OCI-LY7 (cell line): ENCODE results near the gene SDHAF3. TPM values are rescaled to one million over a fixed set of nuclear protein-coding genes. Genes with fewer than 3 reads are reported as not detected.
A peak's percentile ranks its signal among the peaks of the same experiment; 100 is the strongest.

Experiments used
- BruUV-seq: library from RNA; stranded (reverse); fragments of 400-500 nt; replicated peaks from 2 replicates; lab custom pipeline; 2021; lab: Mats Ljungman, UMichigan
- CTCF ChIA-PET: fragments of 300-600 bp; sonication (Branson Sonifier 250); formaldehyde crosslinking; loops from one replicate; lab custom pipeline; 2022; ENCODE audit warnings: antibody characterized with exemption; ENCODE audit not compliant: unreplicated experiment; lab: Charles Lee
- POLR2A ChIA-PET: fragments of 300-600 bp; sonication (Branson Sonifier 250); formaldehyde crosslinking; loops from one replicate; lab custom pipeline; 2022; ENCODE audit warnings: antibody characterized with exemption; lab: Charles Lee
- DNase-seq: peaks from one replicate; pipeline ENCODE4 v3.0.0-alpha.2; 2015; ENCODE audit warnings: low spot score
- H2AFZ ChIP-seq: fragments of 200-600 bp; sonication (generic), shearing (Covaris generic); 2 replicates; pipeline ENCODE4 v1.6.1; 2014; ENCODE audit warnings: mild to moderate bottlenecking, antibody characterized with exemption, low read length, moderate library complexity
- H3K27ac ChIP-seq: fragments of 200-600 bp; sonication (generic); 2 replicates; pipeline ENCODE4 v1.5.1; 2014; ENCODE audit warnings: mixed run types, low read depth, mild to moderate bottlenecking, moderate library complexity, low read length, inconsistent platforms; ENCODE audit not compliant: poor library complexity, severe bottlenecking
- H3K36me3 ChIP-seq: fragments of 200-600 bp; sonication (generic); 2 replicates; pipeline ENCODE4 v1.6.1; 2014; ENCODE audit warnings: mild to moderate bottlenecking, antibody characterized with exemption, low read length, moderate library complexity, mixed read lengths; ENCODE audit not compliant: insufficient read depth
- H3K4me1 ChIP-seq: fragments of 200-600 bp; sonication (generic); 2 replicates; pipeline ENCODE4 v1.5.1; 2014; ENCODE audit warnings: mild to moderate bottlenecking, low read length; ENCODE audit not compliant: insufficient read depth, poor library complexity, severe bottlenecking
- H3K4me2 ChIP-seq: fragments of 200-600 bp; sonication (generic); 2 replicates; pipeline ENCODE4 v1.6.1; 2014; ENCODE audit warnings: mild to moderate bottlenecking, low read length
- H3K4me3 ChIP-seq: fragments of 200-600 bp; sonication (generic); 2 replicates; pipeline ENCODE4 v1.5.1; 2014; ENCODE audit warnings: mild to moderate bottlenecking, low read depth, low read length; ENCODE audit not compliant: poor library complexity, severe bottlenecking
- H3K79me2 ChIP-seq: fragments of 200-600 bp; sonication (generic); 2 replicates; pipeline ENCODE4 v1.6.1; 2016; ENCODE audit warnings: low read depth, mild to moderate bottlenecking, low read length, moderate library complexity, mixed read lengths; ENCODE audit not compliant: insufficient read depth
- H3K9me2 ChIP-seq: fragments of 200-600 bp; sonication (generic); 2 replicates; pipeline ENCODE4 v1.6.1; 2016; ENCODE audit warnings: mild to moderate bottlenecking, low read length, mixed read lengths; ENCODE audit not compliant: insufficient read depth
- H3K9me3 ChIP-seq: fragments of 200-600 bp; sonication (generic); 2 replicates; pipeline ENCODE4 v1.6.1; 2014; ENCODE audit warnings: mild to moderate bottlenecking, mixed run types, low read length, mixed read lengths
- H4K20me1 ChIP-seq: fragments of 200-600 bp; sonication (generic); 2 replicates; pipeline ENCODE4 v1.6.1; 2014; ENCODE audit warnings: mild to moderate bottlenecking, antibody characterized with exemption, low read length, moderate library complexity, mixed read lengths; ENCODE audit not compliant: insufficient read depth
- CTCF ChIP-seq: fragments of 200-600 bp; sonication (generic); conservative IDR thresholded peaks from 2 replicates; pipeline ENCODE4 v1.5.1; 2014; ENCODE audit warnings: mild to moderate bottlenecking, antibody characterized with exemption, low read length, moderate library complexity, mixed read lengths
- EZH2phosphoT487 ChIP-seq: fragments of 200-600 bp; sonication (generic); IDR thresholded peaks from 2 replicates; pipeline ENCODE4 v1.6.1; 2018; ENCODE audit warnings: low read depth, borderline replicate concordance, mild to moderate bottlenecking, mixed run types, antibody characterized with exemption, low read length, moderate library complexity, mixed read lengths
- intact Hi-C: fragments of 100-400 bp; cut with micrococcal nuclease; formaldehyde crosslinking; loops from one replicate; pipeline ENCODE4 v1.10.0; 2022; ENCODE audit not compliant: unreplicated experiment
- total RNA-seq, 2 experiments: library from RNA; depleted of rRNA in 1 of 2; stranded (reverse); fragments of >200 nt in 1 of 2; shearing (Covaris generic) in 1 of 2; gene quantifications; 2 replicates each; pipeline ENCODE4 v1.2.3, GENCODE V29; 2014 to 2022

Gene SDHAF3
- total RNA-seq, 2 experiments from 2014 or later = 27.9 to 30.6 TPM

GRCh38 chr7:97116308-97116707, 1.2 kb upstream of the SDHAF3 start:
- no peak for TF ChIP-seq CTCF
- no peak for TF ChIP-seq EZH2phosphoT487
- peaks cover 35% of the 10 kb centered on the region for H3K79me2 ChIP-seq
- H4K20me1 ChIP-seq = no peaks in the 10 kb centered on the region
- peaks cover 28% of the 10 kb centered on the region for H3K4me1 ChIP-seq
- H3K9me2 ChIP-seq = no peaks in the 10 kb centered on the region
- H3K9me3 ChIP-seq = peaks cover 12% of the 10 kb centered on the region; the same call in 1 of the 2 replicates
- ChIA-PET CTCF (no interaction called here), POLR2A (interaction anchor here (0.6 to 1.9 kb wide), 8 partner anchors 9 to 756 kb away, joined by 3 to 6 read pairs (median 3); no protein-coding TSS in a partner anchor)
- H3K27ac ChIP-seq = peak overlapping the region; percentile 76
- H3K36me3 ChIP-seq = peaks cover 18% of the 10 kb centered on the region
- intact Hi-C loops = loop anchor here (5.0 to 10.0 kb wide), 3 partner anchors 412 to 1136 kb away; partner anchors contain the start of genes SEM1 and TECPR1
- peak overlapping the region; percentile 78 for H3K4me3 ChIP-seq
- H2AFZ ChIP-seq = peak overlapping the region; percentile 96; the same call in 1 of the 2 replicates
- H3K4me2 ChIP-seq = peak overlapping the region; percentile 63
- peak; percentile 81 for DNase-seq
- BruUV-seq = no TSS peak

DNA sequence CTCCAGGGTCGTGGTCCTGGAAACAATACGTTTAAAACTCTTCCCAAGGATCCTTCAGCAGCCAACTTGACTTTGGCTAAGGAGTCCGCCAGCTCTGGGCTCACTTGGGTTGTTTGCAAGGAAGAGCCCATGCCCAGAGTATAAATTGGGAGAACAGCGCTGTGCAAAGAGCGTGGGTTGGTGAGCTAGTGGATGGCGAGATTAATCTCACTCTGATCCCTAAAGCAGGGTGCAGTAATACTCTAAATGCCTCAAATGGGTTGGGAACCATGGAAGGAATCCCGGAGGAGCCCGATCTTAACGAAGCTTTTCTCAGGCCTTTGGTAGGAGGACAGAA, 495 bp upstream of the SDHAF3 start:
- CTCF ChIA-PET = no interaction called here
- intact Hi-C loops = loop anchor here (5.0 to 10.0 kb wide), 3 partner anchors 412 to 1135 kb away; partner anchors contain the start of genes SEM1 and TECPR1
- Histone ChIP-seq H3K9me3 (peaks cover 14% of the 10 kb centered on the region; the same call in 1 of the 2 replicates), H3K36me3 (peaks cover 24% of the 10 kb centered on the region), H3K4me2 (peak overlapping the region; percentile 63), H3K27ac (peak overlapping the region; percentile 76), H4K20me1 (no peaks in the 10 kb centered on the region), H3K9me2 (no peaks in the 10 kb centered on the region), H3K79me2 (peaks cover 40% of the 10 kb centered on the region), H3K4me3 (peak overlapping the region; percentile 78), H3K4me1 (peaks cover 28% of the 10 kb centered on the region), H2AFZ (peak overlapping the region; percentile 96)
- POLR2A ChIA-PET = interaction anchor here (0.6 to 1.9 kb wide), 8 partner anchors 9 to 756 kb away, joined by 3 to 6 read pairs (median 3); no protein-coding TSS in a partner anchor
- TF ChIP-seq EZH2phosphoT487 = no peak
- no peak for TF ChIP-seq CTCF
- DNase-seq = no peak
- no TSS peak for BruUV-seq
